HepG2 (cell line): ENCODE data around the gene PA2G4. TPM values are rescaled to one million over a fixed set of nuclear protein-coding genes. Genes with fewer than 3 reads are reported as not detected.

ENCODE experiments used
- ARNTL ChIP-seq: sonication (generic); formaldehyde crosslinking; IDR thresholded peaks from 2 replicates; pipeline ENCODE4 v1.4.0; 2020; ENCODE audit warnings: mild to moderate bottlenecking, missing genetic modification reagents
- CBX1 ChIP-seq: IDR thresholded peaks from one replicate; pipeline ENCODE4 v1.6.1; 2016; ENCODE audit warnings: antibody characterized with exemption, low read depth
- CC2D1A ChIP-seq: sonication (generic); formaldehyde crosslinking; IDR thresholded peaks from 2 replicates; pipeline ENCODE4 v1.8.1; 2023; ENCODE audit warnings: mild to moderate bottlenecking, missing genetic modification reagents
- CREM ChIP-seq, 2 experiments: sonication (generic) in 1 of 2; formaldehyde crosslinking in 1 of 2; IDR thresholded peaks; 2 replicates each; pipeline versions ENCODE4 v1.4.0 to v1.6.1; 2016 to 2020; ENCODE audit warnings: antibody characterized with exemption in 1 of 2, mild to moderate bottlenecking in 1 of 2, missing genetic modification reagents in 1 of 2
- CTCF ChIP-seq: sonication (generic); formaldehyde crosslinking; IDR thresholded peaks from 2 replicates; pipeline ENCODE4 v1.5.0; 2020; ENCODE audit warnings: mild to moderate bottlenecking, missing genetic modification reagents, moderate library complexity
- ELF1 ChIP-seq: sonication (generic); formaldehyde crosslinking; IDR thresholded peaks from 2 replicates; pipeline ENCODE4 v1.4.0; 2020; ENCODE audit warnings: missing genetic modification reagents
- EZH2 ChIP-seq: conservative IDR thresholded peaks from 2 replicates; pipeline ENCODE4 v1.6.1; 2012; ENCODE audit warnings: mild to moderate bottlenecking, low read depth, low read length, moderate library complexity
- IRF2 ChIP-seq: IDR thresholded peaks from 2 replicates; pipeline ENCODE4 v1.6.1; 2018; ENCODE audit warnings: missing genetic modification reagents, missing compliant biosample characterization
- KLF11 ChIP-seq: IDR thresholded peaks from 2 replicates; pipeline ENCODE4 v1.6.1; 2016; ENCODE audit warnings: missing compliant biosample characterization
- KMT2A ChIP-seq: sonication (generic); formaldehyde crosslinking; IDR thresholded peaks from 2 replicates; pipeline ENCODE4 v1.4.0; 2020; ENCODE audit warnings: missing genetic modification reagents
- RBM39 ChIP-seq: fragments of 200-400 bp; formaldehyde crosslinking; IDR thresholded peaks from one replicate; pipeline ENCODE4 v1.6.1; 2018; ENCODE audit warnings: antibody characterized with exemption, mild to moderate bottlenecking, low read depth, low read length; ENCODE audit not compliant: poor library complexity, severe bottlenecking
- SP140L ChIP-seq: sonication (generic); formaldehyde crosslinking; IDR thresholded peaks from 2 replicates; pipeline ENCODE4 v1.4.0; 2020; ENCODE audit warnings: missing genetic modification reagents, borderline replicate concordance
- SRSF4 ChIP-seq: fragments of 200-400 bp; formaldehyde crosslinking; IDR thresholded peaks from one replicate; pipeline ENCODE4 v1.6.1; 2018; ENCODE audit warnings: mild to moderate bottlenecking, low read depth, low read length, moderate library complexity; ENCODE audit not compliant: poor library complexity, severe bottlenecking
- STAT6 ChIP-seq: sonication (generic); formaldehyde crosslinking; IDR thresholded peaks from 2 replicates; pipeline ENCODE4 v1.4.0; 2020; ENCODE audit warnings: missing genetic modification reagents, mild to moderate bottlenecking, borderline replicate concordance
- TCF12 ChIP-seq, 2 experiments: fragments of 450-650 bp in 1 of 2; sonication (generic) in 1 of 2; formaldehyde crosslinking in 1 of 2; IDR thresholded peaks; 2 replicates each; pipeline versions ENCODE4 v1.6.1 to v1.8.0; 2017 to 2022; ENCODE audit warnings: antibody characterized with exemption in 1 of 2, mild to moderate bottlenecking in 1 of 2, missing genetic modification reagents in 1 of 2, moderate library complexity in 1 of 2
- TERF1 ChIP-seq: sonication (generic); formaldehyde crosslinking; IDR thresholded peaks from 2 replicates; pipeline ENCODE4 v1.8.0; 2022; ENCODE audit warnings: mild to moderate bottlenecking, missing genetic modification reagents, moderate library complexity
- ZEB1 ChIP-seq: IDR thresholded peaks from 2 replicates; pipeline ENCODE4 v1.6.1; 2012; ENCODE audit warnings: mild to moderate bottlenecking, low read depth, inconsistent platforms; ENCODE audit not compliant: insufficient replicate concordance
- ZNF235 ChIP-seq: sonication (generic); formaldehyde crosslinking; IDR thresholded peaks from 2 replicates; pipeline ENCODE4 v1.8.1; 2023; ENCODE audit warnings: mild to moderate bottlenecking, missing genetic modification reagents, borderline replicate concordance
- ZNF276 ChIP-seq: sonication (generic); formaldehyde crosslinking; IDR thresholded peaks from 2 replicates; pipeline ENCODE4 v1.4.0; 2020; ENCODE audit warnings: mild to moderate bottlenecking, low read depth, missing genetic modification reagents
- ZNF460 ChIP-seq: sonication (generic); formaldehyde crosslinking; IDR thresholded peaks from 2 replicates; pipeline ENCODE4 v1.5.1; 2020; ENCODE audit warnings: missing genetic modification reagents, mild to moderate bottlenecking, borderline replicate concordance
- ZNF607 ChIP-seq: sonication (generic); formaldehyde crosslinking; IDR thresholded peaks from 2 replicates; pipeline ENCODE4 v1.5.1; 2020; ENCODE audit warnings: missing genetic modification reagents, mild to moderate bottlenecking, borderline replicate concordance
- polyA plus RNA-seq, 8 experiments: library from polyadenylated mRNA; depleted of rRNA in 3 of 8; stranded (reverse) in 7 of 8; unstranded in 1 of 8; fragments of >200 nt; fragmentation: Illumina TruSeq in 4 of 8; extraction: Trizol in 4 of 8; gene quantifications; 2 replicates each; pipeline versions ENCODE4 v1.2.1 to v1.2.3, GENCODE V29; 2011 to 2016; ENCODE audit warnings: low read depth in 4 of 8, missing spikeins in 1 of 8, mixed read lengths in 1 of 8; ENCODE audit not compliant: insufficient read depth in 1 of 8
- total RNA-seq, 5 experiments: library from RNA; depleted of rRNA; stranded (reverse); fragments of >200 nt; fragmentation: Illumina TruSeq; extraction: Trizol; gene quantifications; 2 replicates each; pipeline ENCODE4 v1.2.3, GENCODE V29; 2016; ENCODE audit warnings: low read depth in 1 of 5

PA2G4 gene
- total and polyA plus RNA-seq, 2 of the 13 experiments (the other 11 are each of a cell fraction or from before 2014, with no cell fraction given), result 147 to 240 TPM

GRCh38 chr12:56080556-56081138 is 23.7 kb upstream of the PA2G4 start (continued):
- no peak for TF ChIP-seq TERF1 (CRISPR knock-in tag)
- TF ChIP-seq ELF1 (CRISPR knock-in tag), result peak; percentile 63
- TF ChIP-seq RBM39, result no peak
- TF ChIP-seq IRF2 (CRISPR knock-in tag), result no peak; the same call in 1 of the 2 replicates
- TF ChIP-seq TCF12 (IDR thresholded peaks at IDR 0.05), result no peak
- no peak; the same call in none of the 2 replicates for TF ChIP-seq TCF12 (CRISPR knock-in tag; IDR thresholded peaks at IDR 0.05)
- TF ChIP-seq KMT2A, result no peak
- no peak for TF ChIP-seq SP140L (CRISPR knock-in tag)
- TF ChIP-seq ZEB1, result no peak
- TF ChIP-seq ZNF235 (CRISPR knock-in tag), result no peak
- TF ChIP-seq CREM (IDR thresholded peaks at IDR 0.05), result peak; percentile 82
- no peak for TF ChIP-seq CREM (CRISPR knock-in tag; IDR thresholded peaks at IDR 0.05)
- TF ChIP-seq CTCF (CRISPR knock-in tag), result peak; percentile 73
- TF ChIP-seq ZNF276 (CRISPR knock-in tag), result peak; percentile 33; the same call in 1 of the 2 replicates
- no peak for TF ChIP-seq ZNF607 (CRISPR knock-in tag)
- TF ChIP-seq SRSF4, result no peak
- no peak for TF ChIP-seq STAT6 (CRISPR knock-in tag)
- no peak; the same call in 1 of the 2 replicates for TF ChIP-seq ZNF460 (CRISPR knock-in tag)
- peak; percentile 67 for TF ChIP-seq ARNTL (CRISPR knock-in tag)
- TF ChIP-seq KLF11 (CRISPR knock-in tag), result no peak
- TF ChIP-seq CBX1, result no peak
- no peak for TF ChIP-seq EZH2
- no peak for TF ChIP-seq CC2D1A (CRISPR knock-in tag)
